Thyroid gland (tissue), 4 donors: ENCODE data around the gene PLXND1. TPM values are rescaled to one million over a fixed set of nuclear protein-coding genes. Genes with fewer than 3 reads are reported as not detected.
A peak's percentile ranks its signal among the peaks of the same experiment; 100 is the strongest.

ENCODE experiments used
- DNase-seq, 2 donors: peaks; one replicate each; pipeline ENCODE4 v3.0.0-alpha.2; 2019
- H3K27ac ChIP-seq, 3 donors: fragments of 200-600 bp; sonication (generic); 1 replicate in 2 of 3; 2 replicates in 1 of 3; pipeline ENCODE4 v1.5.1; 2016 to 2019; ENCODE audit warnings: mild to moderate bottlenecking in 1 of 3, moderate library complexity in 1 of 3
- H3K27me3 ChIP-seq: fragments of 200-600 bp; sonication (generic); one replicate; pipeline ENCODE4 v1.5.1; 2019
- H3K36me3 ChIP-seq, 2 donors: fragments of 200-600 bp; sonication (generic); one replicate each; pipeline ENCODE4 v1.5.1; 2016 to 2019
- H3K4me1 ChIP-seq, 2 donors: fragments of 200-600 bp; sonication (generic); one replicate each; pipeline ENCODE4 v1.5.1; 2017 to 2019
- H3K4me3 ChIP-seq, 3 donors: fragments of 200-600 bp; sonication (generic); replicated peaks in 1 of 3; 1 replicate in 2 of 3; 2 replicates in 1 of 3; pipeline ENCODE4 v1.5.1; 2016; ENCODE audit warnings: mild to moderate bottlenecking in 1 of 3
- H3K9me3 ChIP-seq: fragments of 200-600 bp; sonication (generic); one replicate; pipeline ENCODE4 v1.5.1; 2017
- CTCF ChIP-seq, 6 experiments: fragments of 200-600 bp in 3 of 6; fragments of 450-650 bp in 3 of 6; sonication (generic) in 3 of 6; IDR thresholded peaks; one replicate each; pipeline ENCODE4 v1.5.1; 2016 to 2019; ENCODE audit warnings: antibody characterized with exemption in 6 of 6, mild to moderate bottlenecking in 2 of 6, inconsistent platforms in 1 of 6, moderate library complexity in 1 of 6
- POLR2A ChIP-seq, 2 donors: fragments of 450-650 bp; IDR thresholded peaks; one replicate each; pipeline ENCODE4 v1.6.1; 2017; ENCODE audit warnings: antibody characterized with exemption in 2 of 2, mild to moderate bottlenecking in 2 of 2, moderate library complexity in 1 of 2
- WGBS, 2 donors: methylation state at CpG; one replicate each; pipeline ENCODE4 v1.1.5; 2017; 5-methylcytosine and 5-hydroxymethylcytosine counted together
- intact Hi-C: fragments of 100-400 bp; cut with DNase I; formaldehyde crosslinking; loops from one replicate; pipeline ENCODE4 v1.15.1; 2023
- total RNA-seq, 4 donors: library from RNA; depleted of rRNA; stranded (reverse); fragments of >200 nt; gene quantifications; one replicate each; pipeline ENCODE4 v1.2.3, GENCODE V29; 2016

PLXND1 gene
- total RNA-seq, 4 donors from 2014 or later: 50.7 to 69.8 (median 60.8) TPM

GRCh38 chr3:129608936-129609590 is 2.6 kb upstream of the PLXND1 start:
- peak overlapping the region; percentile 86 to 92 (median 92) for H3K27ac ChIP-seq
- no peak for TF ChIP-seq CTCF (IDR thresholded peaks at IDR 0.05)
- no peak for TF ChIP-seq POLR2A (IDR thresholded peaks at IDR 0.05)
- 74 to 84% methylated on average over 3 to 4 of the region's 4 CpGs for WGBS, 2 donors
- peaks cover 5% of the 10 kb centered on the region for H3K27me3 ChIP-seq
- peaks cover 18 to 57% of the 10 kb centered on the region in 2 donors for H3K4me1 ChIP-seq
- no peak for DNase-seq
- intact Hi-C loops: no loop called here
- H3K4me3 ChIP-seq: no peak overlapping the region
- H3K36me3 ChIP-seq: no peaks in the 10 kb centered on the region
- H3K9me3 ChIP-seq: no peaks in the 10 kb centered on the region

GRCh38 chr3:129608087-129608935 is 1.8 kb upstream of the PLXND1 start:
- TF ChIP-seq CTCF (IDR thresholded peaks at IDR 0.05): peak in 2 of 6 experiments; percentile 9 to 11
- TF ChIP-seq POLR2A (IDR thresholded peaks at IDR 0.05): no peak
- Histone ChIP-seq H3K4me1 (peaks cover 18 to 55% of the 10 kb centered on the region in 2 donors), H3K4me3 (no peak overlapping the region), H3K9me3 (no peaks in the 10 kb centered on the region), H3K27me3 (peaks cover 5% of the 10 kb centered on the region), H3K27ac (peak overlapping the region; percentile 86 to 92 (median 92)), H3K36me3 (no peaks in the 10 kb centered on the region)
- intact Hi-C loops: no loop called here
- 55 to 77% methylated on average over 15 to 17 of the region's 17 CpGs for WGBS, 2 donors
- DNase-seq: no peak

GRCh38 chr3:129607391-129608068 is 1.1 kb upstream of the PLXND1 start:
- 58 to 62% methylated on average over 16 to 18 of the region's 18 CpGs for WGBS, 2 donors
- H3K27me3 ChIP-seq: peaks cover 5% of the 10 kb centered on the region
- TF ChIP-seq POLR2A (IDR thresholded peaks at IDR 0.05) (no peak), CTCF (IDR thresholded peaks at IDR 0.05) (no peak)
- no peaks in the 10 kb centered on the region for H3K36me3 ChIP-seq
- H3K9me3 ChIP-seq: no peaks in the 10 kb centered on the region
- peak overlapping the region in 1 of 3 donors; percentile 28 for H3K4me3 ChIP-seq
- DNase-seq: no peak
- peaks cover 20 to 58% of the 10 kb centered on the region in 2 donors for H3K4me1 ChIP-seq
- intact Hi-C loops: no loop called here
- H3K27ac ChIP-seq: peak overlapping the region; percentile 86 to 92 (median 92)

- Histone ChIP-seq H3K4me3 (peak overlapping the region in 2 of 3 donors; percentile 49 to 50), H3K36me3 (no peaks in the 10 kb centered on the region), H3K27ac (peak overlapping the region; percentile 78 to 89 (median 79)), H3K4me1 (peaks cover 19 to 58% of the 10 kb centered on the region in 2 donors), H3K9me3 (no peaks in the 10 kb centered on the region), H3K27me3 (peaks cover 5% of the 10 kb centered on the region)
- WGBS, 2 donors: 1 to 2% methylated on average over 10 to 26 of the region's 98 CpGs
- peak in 1 of 2 donors; percentile 30 for DNase-seq
- intact Hi-C loops: no loop called here
- TF ChIP-seq POLR2A (IDR thresholded peaks at IDR 0.05): no peak
- no peak for TF ChIP-seq CTCF (IDR thresholded peaks at IDR 0.05)
These were observed 397 bp downstream of the PLXND1 start for GRCh38 chr3:129605922-129606635.
